Activated CD8-positive, alpha-beta memory T cell treated with anti-CD3 and anti-CD28 coated beads for 36 hours (primary cell): ENCODE measurements around the gene CLEC4G. TPM values are rescaled to one million over a fixed set of nuclear protein-coding genes. Genes with fewer than 3 reads are reported as not detected.

Experiments
- CTCF ChIA-PET: fragments of 350-600 bp; sonication (Branson Sonifier 250); formaldehyde crosslinking; loops from one replicate; lab custom pipeline; 2021; ENCODE audit warnings: antibody characterized with exemption; lab: Charles Lee
- POLR2A ChIA-PET: fragments of 350-600 bp; sonication (Branson Sonifier 250); formaldehyde crosslinking; loops from one replicate; lab custom pipeline; 2021; ENCODE audit warnings: antibody characterized with exemption; lab: Charles Lee
- total RNA-seq, 2 experiments: library from RNA; stranded (reverse); gene quantifications; one replicate each; pipeline ENCODE4 v1.2.3, GENCODE V29; 2021

Gene CLEC4G
- total RNA-seq, 2 experiments from 2014 or later: not detected

GRCh38 chr19:7682175-7682855 lies 49.6 kb downstream of the CLEC4G start:
- ChIA-PET POLR2A (no interaction called here), CTCF (interaction anchor here (1.3 to 2.5 kb wide), 3 partner anchors 17 to 114 kb away, joined by 3 to 20 read pairs (median 11); no protein-coding TSS in a partner anchor)

GRCh38 chr19:7681340-7682174 lies 50.4 kb downstream of the CLEC4G start:
- CTCF ChIA-PET: interaction anchor here (0.6 to 2.5 kb wide), 35 partner anchors 10 to 262 kb away, joined by 3 to 20 read pairs (median 4); partner anchors contain the start of genes CD209, FCER2, MAP2K7 and PET100
- POLR2A ChIA-PET: interaction anchor here (0.5 to 1.1 kb wide), 5 partner anchors 11 to 120 kb away, joined by 3 to 5 read pairs (median 4); no protein-coding TSS in a partner anchor

GRCh38 chr19:7680606-7681339 lies 51.1 kb downstream of the CLEC4G start, which contains the start of gene TRAPPC5:
Gene TRAPPC5, plus strand, starts transcription at chr19:7680833. Its CDS starts 1,421 bp downstream, at chr19:7682254.
- POLR2A ChIA-PET: interaction anchor here (0.5 to 1.1 kb wide), 5 partner anchors 10 to 121 kb away, joined by 3 to 5 read pairs (median 4); no protein-coding TSS in a partner anchor
- CTCF ChIA-PET: interaction anchor here (0.6 to 2.5 kb wide), 35 partner anchors 11 to 263 kb away, joined by 3 to 20 read pairs (median 4); partner anchors contain the start of genes CD209, FCER2, MAP2K7 and PET100

- ChIA-PET CTCF (interaction anchor here (0.6 to 2.5 kb wide), 17 partner anchors 11 to 242 kb away, joined by 3 to 20 read pairs (median 5); partner anchors contain the start of genes MAP2K7, PET100, RETN and STXBP2), POLR2A (interaction anchor here (1.0 kb wide), 1 partner anchor 10 kb away, joined by 3 read pairs; no protein-coding TSS in a partner anchor)
Observed at GRCh38 chr19:7679771-7680605, 51.9 kb downstream of the CLEC4G start.

GRCh38 chr19:7678971-7679751 lies 52.7 kb downstream of the CLEC4G start:
- ChIA-PET POLR2A (no interaction called here), CTCF (interaction anchor here (0.9 to 1.2 kb wide), 2 partner anchors 10 to 111 kb away, joined by 3 to 6 read pairs; partner anchors contain the start of gene RETN)

Other genes with a start within 250 kb of the CLEC4G start
- gene PEX11G, start 243.1 kb downstream of the CLEC4G start, total RNA-seq: 1 to 10 TPM in 1 of 2 experiments, under 1 TPM in 1; 0.67 to 1.3 TPM
- gene ZNF358, start 216.0 kb downstream of the CLEC4G start, total RNA-seq: 1 to 10 TPM; 8.9 to 9.0 TPM
- gene MCOLN1, start 209.5 kb downstream of the CLEC4G start, total RNA-seq: 10 to 100 TPM; 17.7 to 18.8 TPM
- gene PNPLA6, start 196.4 kb downstream of the CLEC4G start, total RNA-seq: 100 to 1,000 TPM; 114 to 115 TPM
- gene CAMSAP3, start 136.2 kb downstream of the CLEC4G start, total RNA-seq: under 1 TPM; 0.34 to 0.69 TPM
- 10 to 100 TPM; 42.3 to 44.8 TPM for gene XAB2, start 102.6 kb downstream of the CLEC4G start, total RNA-seq
- gene PET100, start 102.3 kb downstream of the CLEC4G start, total RNA-seq: 100 to 1,000 TPM in 1 of 2 experiments, 10 to 100 TPM in 1; 99.2 to 100 TPM
- gene PCP2, start 98.4 kb downstream of the CLEC4G start, total RNA-seq: not detected
- 10 to 100 TPM; 69.2 to 73.5 TPM for gene STXBP2, start 95.0 kb downstream of the CLEC4G start, total RNA-seq
- not detected for gene RETN, start 63.1 kb downstream of the CLEC4G start, total RNA-seq
- gene MCEMP1, start 55.0 kb downstream of the CLEC4G start, total RNA-seq: not detected
- 10 to 100 TPM; 71.1 to 73.2 TPM for gene TRAPPC5, start 51.3 kb downstream of the CLEC4G start, total RNA-seq
- 1 to 10 TPM; 1.8 to 2.5 TPM for gene FCER2, start 30.0 kb downstream of the CLEC4G start, total RNA-seq
- not detected for gene CD209, start 15.4 kb upstream of the CLEC4G start, total RNA-seq
- gene CLEC4M, start 31.1 kb upstream of the CLEC4G start, total RNA-seq: not detected
- 1 to 10 TPM; 5.3 to 6.0 TPM for gene EVI5L, start 98.1 kb upstream of the CLEC4G start, total RNA-seq
- under 1 TPM; 0.06 to 0.17 TPM for gene PRR36, start 142.3 kb upstream of the CLEC4G start, total RNA-seq
- not detected for gene LRRC8E, start 156.4 kb upstream of the CLEC4G start, total RNA-seq
- 10 to 100 TPM; 34.9 to 35.7 TPM for gene MAP2K7, start 171.8 kb upstream of the CLEC4G start, total RNA-seq
- 1 to 10 TPM; 7.6 to 9.3 TPM for gene TGFBR3L, start 182.7 kb upstream of the CLEC4G start, total RNA-seq
- gene SNAPC2, start 188.2 kb upstream of the CLEC4G start, total RNA-seq: 10 to 100 TPM; 16.4 to 17.3 TPM
- gene CTXN1, start 194.0 kb upstream of the CLEC4G start, total RNA-seq: under 1 TPM; 0.69 to 0.91 TPM
- gene TIMM44, start 211.6 kb upstream of the CLEC4G start, total RNA-seq: 100 to 1,000 TPM; 115 to 118 TPM